GM21717 (cell line): ENCODE results near the gene CASKIN2.
"Not testable (repeated sequence)": the region's sequence is repeated elsewhere in the genome, so short reads cannot be mapped to it uniquely, and the experiment has no call there.

ENCODE experiments used
- ATAC-seq: cut with Tn5 transposase; IDR thresholded peaks from one replicate; pipeline ENCODE4 v1.9.1; 2021; ENCODE audit warnings: mild to moderate bottlenecking, moderate library complexity; ENCODE audit not compliant: unreplicated experiment

Gene CASKIN2

GRCh38 chr17:75475851-75476250 lies 39.5 kb downstream of the CASKIN2 start:
- ATAC-seq = no peak

- ATAC-seq = no peak
These were observed 40.0 kb downstream of the CASKIN2 start for GRCh38 chr17:75475144-75475835.

- ATAC-seq = no peak
These were observed 40.6 kb downstream of the CASKIN2 start for GRCh38 chr17:75474736-75475135.

GRCh38 chr17:75473246-75473645 lies 42.1 kb downstream of the CASKIN2 start:
- ATAC-seq = no peak

- ATAC-seq = no peak
These were observed 43.2 kb downstream of the CASKIN2 start for GRCh38 chr17:75472119-75472518.

GRCh38 chr17:75471207-75471606 lies 44.1 kb downstream of the CASKIN2 start:
- ATAC-seq = no peak

GRCh38 chr17:75468779-75469373 lies 46.5 kb downstream of the CASKIN2 start:
- no peak for ATAC-seq

GRCh38 chr17:75468291-75468754 lies 47.0 kb downstream of the CASKIN2 start:
- ATAC-seq = no peak

GRCh38 chr17:75465039-75465438 lies 50.3 kb downstream of the CASKIN2 start:
- ATAC-seq = no peak

GRCh38 chr17:75463603-75464002 lies 51.7 kb downstream of the CASKIN2 start:
- ATAC-seq = no peak

GRCh38 chr17:75460295-75460694 lies 55.0 kb downstream of the CASKIN2 start:
- ATAC-seq = no peak

- ATAC-seq = no peak
These were observed 55.6 kb downstream of the CASKIN2 start for GRCh38 chr17:75459590-75460267.

- no peak for ATAC-seq
These were observed 56.1 kb downstream of the CASKIN2 start for GRCh38 chr17:75459246-75459589.

GRCh38 chr17:75457047-75457654 lies 58.2 kb downstream of the CASKIN2 start:
- no peak for ATAC-seq

- ATAC-seq = peak; percentile 94
These were observed 58.8 kb downstream of the CASKIN2 start, which contains the start of gene TMEM94 for GRCh38 chr17:75456417-75457046. TSS of gene TMEM94 (plus strand) at chr17:75456635. CDS start at chr17:75471906, 15,271 bp downstream.

GRCh38 chr17:75456039-75456416 lies 59.3 kb downstream of the CASKIN2 start:
- ATAC-seq = peak; percentile 12

- not testable (repeated sequence) for ATAC-seq
These were observed 60.7 kb downstream of the CASKIN2 start for GRCh38 chr17:75454672-75455071.

GRCh38 chr17:75454193-75454592 lies 61.1 kb downstream of the CASKIN2 start:
- no peak for ATAC-seq

GRCh38 chr17:75450270-75450669 lies 65.1 kb downstream of the CASKIN2 start:
- no peak for ATAC-seq
